GM21619 (cell line): Measurements from ENCODE around the gene GPX5.
A peak's percentile ranks its signal among the peaks of the same experiment; 100 is the strongest.
"Not testable (repeated sequence)": the region's sequence is repeated elsewhere in the genome, so short reads cannot be mapped to it uniquely, and the experiment has no call there.

ENCODE experiments used
- ATAC-seq: cut with Tn5 transposase; IDR thresholded peaks from one replicate; pipeline ENCODE4 v1.9.1; 2021; ENCODE audit not compliant: unreplicated experiment

Gene GPX5

DNA sequence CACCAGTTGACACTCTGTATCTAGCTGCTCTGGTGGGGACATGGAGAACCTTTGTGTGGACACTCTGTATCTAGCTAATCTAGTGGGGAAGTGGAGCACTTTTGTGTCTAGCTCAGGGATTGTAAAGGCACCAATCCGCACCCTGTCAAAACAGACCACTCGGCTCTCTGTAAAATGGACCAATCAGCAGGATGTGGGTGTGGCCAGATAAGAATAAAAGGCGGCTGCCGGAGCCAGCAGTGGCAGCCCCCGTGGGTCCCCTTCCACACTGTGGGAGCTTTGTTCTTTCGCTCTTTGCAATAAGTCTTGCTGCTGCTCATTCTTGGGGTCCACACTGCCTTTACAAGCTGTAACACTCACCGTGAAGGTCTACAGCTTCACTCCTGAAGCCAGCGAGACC lies 13.3 kb upstream of the GPX5 start:
- not testable (repeated sequence) for ATAC-seq

DNA sequence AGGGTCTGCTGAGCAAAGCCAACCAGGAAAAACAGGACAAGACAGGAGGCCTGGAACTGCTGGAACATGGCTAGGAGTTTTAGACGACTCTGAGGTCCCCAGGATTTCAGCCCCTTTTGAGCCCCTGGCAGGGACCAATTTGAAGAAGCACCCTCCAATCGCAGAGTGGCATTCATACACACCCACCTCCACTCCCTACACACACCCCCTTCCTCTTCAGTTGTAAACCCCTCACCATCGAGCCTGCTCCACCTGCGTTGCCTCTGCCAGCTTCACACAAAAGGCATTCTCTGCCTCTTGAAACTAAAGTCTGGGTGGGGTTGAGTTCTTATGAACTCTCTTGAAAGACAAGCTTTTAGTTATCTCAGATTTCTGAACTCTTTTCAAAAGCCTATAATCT lies 10.0 kb upstream of the GPX5 start, which contains the start of gene GPX6:
GPX6 (minus strand) TSS at position 118 of the 400 bp plus-strand sequence; CDS start at position 68, 50 bp downstream.
- no peak for ATAC-seq

- ATAC-seq: no peak
These were observed 7.7 kb upstream of the GPX5 start for GRCh38 chr6:28517964-28518363.

- ATAC-seq: no peak
These were observed 3.0 kb upstream of the GPX5 start for GRCh38 chr6:28522594-28523240.

DNA sequence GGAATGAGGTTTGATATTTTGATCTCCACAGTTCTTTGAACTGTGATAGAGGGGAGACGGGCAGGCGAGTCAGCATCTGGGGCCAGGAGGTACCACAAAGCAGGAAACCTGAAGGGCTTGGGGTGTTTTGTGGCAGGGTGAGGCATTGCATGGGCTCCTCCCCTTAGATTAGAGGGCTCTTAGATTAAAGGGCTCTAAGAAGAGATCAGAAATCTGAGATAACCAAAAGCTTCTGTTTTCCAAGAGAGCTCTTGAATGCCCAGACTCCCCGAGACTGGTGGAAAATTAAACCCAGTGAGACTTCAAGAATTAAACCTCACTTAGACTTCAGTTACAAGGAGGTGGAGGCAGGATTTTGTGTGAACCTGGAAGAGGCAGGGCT lies 2.4 kb upstream of the GPX5 start:
- no peak for ATAC-seq

DNA sequence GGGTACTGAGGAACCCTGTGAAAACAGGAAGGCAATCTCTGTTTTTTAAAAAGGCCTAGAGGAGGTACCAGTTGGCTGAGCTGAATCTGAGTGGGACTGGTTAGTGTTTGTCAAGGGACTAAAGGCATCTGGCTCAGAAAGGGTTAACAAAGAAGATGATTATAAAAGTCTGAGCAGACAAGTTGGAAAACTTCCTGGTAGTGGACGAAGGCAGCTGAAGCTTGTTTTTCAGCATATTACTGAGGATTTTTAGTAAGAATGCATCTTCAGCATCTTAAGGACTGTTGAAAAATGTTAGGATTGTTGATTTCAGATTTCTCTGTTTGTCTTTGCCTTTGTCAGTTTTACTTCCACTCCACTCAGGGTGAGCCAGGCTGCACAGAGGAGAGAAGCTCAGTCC lies 5.1 kb downstream of the GPX5 start:
- no peak for ATAC-seq

DNA sequence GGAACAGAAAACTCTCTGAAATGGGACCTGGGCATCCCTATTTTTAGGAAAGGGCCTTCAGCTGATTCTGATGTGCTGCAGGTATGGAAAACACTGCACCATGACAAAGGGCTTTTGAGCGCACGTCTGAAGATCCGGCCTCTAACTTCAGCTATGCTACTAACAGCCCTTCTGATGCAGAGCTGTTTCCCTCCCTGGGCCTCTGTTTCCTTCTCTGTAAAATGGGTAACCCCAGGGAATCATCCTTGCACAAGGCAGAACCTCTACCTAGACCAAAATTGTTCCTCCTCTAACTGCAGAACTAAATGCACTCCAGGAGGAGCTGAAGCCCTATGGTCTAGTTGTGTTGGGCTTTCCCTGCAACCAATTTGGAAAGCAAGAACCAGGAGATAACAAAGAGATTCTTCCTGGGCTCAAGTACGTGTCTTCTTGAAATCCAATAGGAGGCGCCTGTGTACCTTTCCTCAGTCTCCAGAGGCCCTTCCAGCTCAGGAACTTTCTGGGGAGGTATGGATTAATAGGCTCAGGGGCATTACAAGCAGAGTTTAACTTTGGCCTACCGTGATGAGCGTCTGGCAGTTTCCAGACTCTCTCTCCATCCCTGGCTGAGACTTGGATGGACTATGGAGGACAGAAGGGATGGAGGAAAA lies 5.9 kb downstream of the GPX5 start:
- ATAC-seq: no peak

GRCh38 chr6:28534306-28534705 lies 8.6 kb downstream of the GPX5 start:
- ATAC-seq: no peak

- ATAC-seq: no peak
These were observed 9.2 kb downstream of the GPX5 start for GRCh38 chr6:28534875-28535274.

- ATAC-seq: no peak
These were observed 11.4 kb downstream of the GPX5 start for GRCh38 chr6:28537065-28537464.

- ATAC-seq: no peak
These were observed 11.9 kb downstream of the GPX5 start for GRCh38 chr6:28537509-28538140.

DNA sequence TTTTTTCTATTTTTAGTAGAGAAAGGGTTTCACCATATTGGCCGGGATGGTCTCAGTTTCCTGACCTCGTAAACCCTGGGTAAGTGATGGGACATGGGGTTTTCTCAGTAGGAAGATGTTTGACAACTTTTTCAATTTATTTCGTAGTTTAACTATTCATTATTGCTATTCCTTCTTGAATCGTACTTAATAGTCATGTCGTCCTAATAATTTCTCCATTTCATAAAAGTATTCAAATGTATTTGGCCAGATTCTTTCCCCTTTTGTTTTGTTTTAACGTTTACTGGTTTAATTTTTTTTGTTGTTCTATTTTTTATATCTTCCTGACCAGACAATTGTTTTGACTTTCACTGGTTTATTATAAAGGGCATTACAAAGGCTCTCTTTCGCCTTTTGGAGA lies 16.3 kb downstream of the GPX5 start:
- no peak for ATAC-seq

- peak; percentile 52 for ATAC-seq
These were observed 17.0 kb downstream of the GPX5 start for GRCh38 chr6:28542440-28543296.

DNA sequence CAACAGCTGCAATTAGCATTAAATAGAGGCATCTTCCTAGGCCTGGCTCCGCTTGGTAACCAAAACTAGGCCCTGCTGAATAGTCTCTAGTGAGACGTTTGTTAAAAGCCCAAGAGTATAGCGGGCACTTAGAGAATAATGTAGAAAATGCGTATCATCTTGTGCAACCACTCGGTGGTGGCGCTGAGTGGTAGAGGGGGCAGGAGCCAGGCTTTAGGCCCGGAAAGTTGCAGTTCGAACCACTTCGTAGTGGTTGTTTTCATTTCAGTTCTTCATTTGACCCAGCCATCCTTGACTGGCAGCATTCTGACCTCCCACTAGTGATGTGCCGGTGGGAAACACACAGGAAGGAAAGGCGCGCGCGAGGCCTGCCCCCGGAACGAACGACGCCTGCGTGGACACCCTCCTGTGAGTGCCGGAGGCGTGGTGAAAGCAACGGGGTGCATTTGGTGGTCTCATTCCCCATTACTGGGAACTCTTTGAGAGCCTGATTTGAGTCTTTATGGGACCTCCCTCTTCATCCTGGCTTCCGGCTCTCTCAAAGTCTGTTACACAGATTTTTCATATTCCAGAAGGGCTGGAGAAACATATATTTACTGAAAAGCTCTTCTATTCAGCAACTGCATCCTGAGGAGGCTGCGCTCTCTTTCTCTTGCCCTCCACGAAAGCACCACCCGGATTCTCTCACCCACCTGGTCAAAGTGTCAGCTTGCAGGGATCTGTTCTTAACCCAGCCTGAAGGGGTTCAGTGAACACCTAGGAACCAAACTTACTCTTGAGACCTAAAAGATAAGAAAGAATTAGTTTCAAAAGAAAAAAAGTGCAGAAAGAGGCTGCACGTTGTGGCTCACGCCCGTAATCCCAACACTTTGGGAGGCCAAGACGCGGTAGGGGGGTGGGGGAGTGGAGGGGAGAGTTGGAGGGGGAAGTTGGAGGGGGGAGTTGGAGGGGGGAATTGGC lies 18.2 kb downstream of the GPX5 start:
- ATAC-seq: no peak

DNA sequence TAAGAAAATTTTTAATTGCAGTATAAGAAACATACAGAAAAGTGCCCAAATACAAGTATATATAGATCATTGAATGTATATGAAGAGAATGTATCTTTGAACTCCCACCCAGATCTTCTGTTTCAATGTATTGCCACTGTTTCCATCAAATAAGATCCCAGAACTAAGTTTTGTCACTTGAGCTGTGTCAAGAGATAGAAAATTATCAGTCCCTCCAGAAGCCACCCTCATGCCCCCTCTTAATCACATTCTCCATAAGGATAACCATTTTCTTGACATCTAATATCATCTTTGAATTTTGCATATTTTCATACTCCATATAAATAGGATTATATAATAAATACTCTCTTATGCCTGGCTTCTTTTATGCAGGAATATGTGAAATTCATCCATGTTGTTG lies 20.3 kb downstream of the GPX5 start:
- no peak for ATAC-seq

DNA sequence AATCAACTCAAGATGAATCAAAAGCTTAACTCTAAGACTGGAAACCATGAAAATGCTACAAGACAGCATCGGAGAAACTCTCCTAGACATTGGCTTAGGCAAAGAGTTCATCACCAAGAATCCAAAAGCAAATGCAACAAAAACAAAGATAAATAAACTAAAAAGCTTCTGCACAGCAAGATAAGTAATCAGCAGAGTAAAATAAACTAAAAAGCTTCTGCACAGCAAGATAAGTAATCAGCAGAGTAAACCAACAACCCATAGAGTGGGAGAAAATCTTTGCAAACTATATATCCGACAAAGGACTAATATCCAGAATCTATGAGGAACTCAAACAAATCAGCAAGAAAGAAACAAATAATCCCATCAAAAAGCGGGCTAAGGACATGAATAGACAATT lies 21.3 kb downstream of the GPX5 start:
- not testable (repeated sequence) for ATAC-seq

GRCh38 chr6:28551891-28552666 lies 26.4 kb downstream of the GPX5 start:
- no peak for ATAC-seq

DNA sequence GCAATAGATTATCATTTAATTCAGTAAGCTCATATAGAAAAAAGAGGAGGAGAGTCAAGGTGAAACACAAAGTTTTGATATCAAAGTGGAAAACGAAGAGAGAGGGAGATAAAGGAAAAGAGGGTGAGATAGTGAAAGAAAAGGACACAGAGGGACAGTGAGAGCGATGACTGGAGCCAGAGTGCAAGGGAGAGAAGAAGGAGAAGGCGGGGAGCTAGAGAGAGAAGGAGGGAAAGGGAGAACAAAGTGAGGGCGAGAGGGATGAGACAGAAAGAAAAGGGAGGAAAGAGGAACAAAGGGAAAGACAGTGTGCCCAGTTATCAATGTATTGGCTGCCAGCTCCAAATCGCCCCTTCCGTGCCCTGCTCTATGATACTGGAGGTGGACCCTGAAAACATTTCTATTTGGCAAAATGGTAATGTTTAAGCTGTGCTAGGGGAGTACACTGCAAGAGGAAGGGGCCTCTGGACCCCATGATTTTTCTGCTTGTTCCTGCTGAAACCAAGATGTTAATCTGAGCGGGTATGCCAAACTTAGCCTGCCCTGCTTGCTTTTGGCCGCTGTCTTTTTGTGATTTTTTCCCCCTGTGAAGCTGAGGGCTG lies 27.8 kb downstream of the GPX5 start:
- ATAC-seq: no peak
